ENCODE results near the gene SH3RF3.

- no peak for TF ChIP-seq CTCF (IDR thresholded peaks at IDR 0.05)
- no peak for TF ChIP-seq POLR2A (IDR thresholded peaks at IDR 0.05)
Measured at GRCh38 chr2:109428841-109429566, 300.0 kb downstream of the SH3RF3 start.

All from adrenal gland (tissue), 5 donors.